ENCODE measurements around the gene NCMAP.
"Not testable (repeated sequence)": the region's sequence is repeated elsewhere in the genome, so short reads cannot be mapped to it uniquely, and the experiment has no call there.

NCMAP gene, protein sequence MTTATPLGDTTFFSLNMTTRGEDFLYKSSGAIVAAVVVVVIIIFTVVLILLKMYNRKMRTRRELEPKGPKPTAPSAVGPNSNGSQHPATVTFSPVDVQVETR

DNA sequence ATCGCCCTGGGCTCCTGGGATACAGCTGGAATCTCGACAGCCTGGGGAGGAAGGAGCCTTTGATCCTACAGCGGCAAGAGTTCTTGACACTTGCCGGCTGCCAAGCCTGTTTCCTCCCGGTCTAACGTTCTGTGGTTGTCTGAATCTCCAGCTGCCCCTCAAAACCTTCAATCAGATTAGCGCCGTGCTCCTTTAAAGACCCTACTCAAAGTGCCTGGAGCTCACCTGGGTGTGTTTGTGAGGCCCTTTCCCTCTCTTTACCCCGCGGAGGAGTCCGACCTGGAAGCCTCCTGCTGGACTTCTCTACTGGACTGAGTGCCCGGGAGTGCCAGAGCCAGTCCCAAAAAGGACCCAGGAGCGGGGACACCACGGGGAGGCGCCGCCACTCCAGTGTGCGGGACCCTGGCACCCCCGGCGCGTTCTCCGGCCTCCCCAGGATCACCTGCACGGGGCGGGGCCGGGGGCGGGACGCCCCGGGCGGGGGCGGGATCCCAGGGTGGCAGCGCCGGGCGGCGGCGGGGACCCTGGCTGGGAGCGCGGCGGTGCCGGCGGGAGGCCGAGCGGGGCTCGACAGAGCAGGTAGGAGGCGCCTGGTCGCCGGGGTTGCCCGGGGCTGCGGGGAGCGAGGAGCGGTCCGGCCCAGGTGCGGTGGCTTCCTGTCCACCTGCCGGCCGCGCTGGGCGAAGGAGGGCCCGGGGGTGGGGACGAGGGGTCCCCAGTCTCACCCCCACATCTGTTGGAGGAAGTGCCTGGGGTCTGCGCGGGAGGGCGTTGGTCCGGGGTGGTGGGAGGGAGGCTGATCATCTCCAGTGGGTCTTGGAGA lies at the start of gene NCMAP:
TSS of gene NCMAP (plus strand) at position 497 of the 823 bp plus-strand sequence. CDS start 39,344 bp downstream, outside the sequence.
- no peak within 1 kb of the TSS for H3K27ac ChIP-seq (ENCODE audit: low read depth, low read length)

DNA sequence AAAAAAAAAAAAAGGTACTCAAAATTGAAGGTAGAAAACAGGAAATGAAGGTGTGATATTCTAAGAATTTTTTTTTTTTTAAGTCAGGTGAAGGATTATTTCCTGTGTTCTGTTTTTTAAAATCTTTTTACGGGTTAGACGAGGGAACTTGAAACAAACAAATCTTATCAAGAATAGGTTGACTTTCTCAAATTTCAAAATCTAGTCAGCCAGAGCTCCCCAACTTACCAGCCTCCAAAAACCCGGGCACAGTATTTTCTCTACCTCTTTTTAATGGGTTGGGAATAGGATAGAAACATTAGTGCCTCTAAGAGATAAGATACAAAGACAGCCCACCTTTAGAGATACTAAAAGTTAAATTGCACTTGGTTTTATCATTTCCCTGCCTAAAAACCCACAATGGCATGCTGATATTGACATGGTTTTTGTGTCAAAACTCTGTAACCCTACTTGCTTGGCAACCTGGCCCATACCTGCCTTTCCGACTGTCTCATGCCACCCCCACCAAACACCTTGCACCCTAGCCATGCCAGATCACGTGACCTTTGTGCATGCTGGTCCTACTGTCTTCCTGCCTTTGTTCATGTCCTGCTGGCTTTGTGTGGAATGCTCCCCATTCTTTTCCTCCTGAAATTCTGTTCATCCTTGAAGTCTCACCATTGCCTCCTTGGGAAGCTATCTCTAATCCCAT lies 49.1 kb upstream of the NCMAP start:
- H3K27me3 ChIP-seq (ENCODE audit: control insufficient read depth, insufficient read depth, low read length): no peaks in the 10 kb centered on the region
- H3K9ac ChIP-seq (ENCODE audit: low read length): no peak overlapping the region
- H3K36me3 ChIP-seq (ENCODE audit: control insufficient read depth, insufficient read depth, low read length): no peaks in the 10 kb centered on the region
- H3K4me3 ChIP-seq (ENCODE audit: low read length): no peak overlapping the region
- H3K4me1 ChIP-seq (ENCODE audit: control insufficient read depth, insufficient read depth, low read length): no peaks in the 10 kb centered on the region
- H3K27ac ChIP-seq (ENCODE audit: low read depth, low read length): no peak overlapping the region

More for the DNA sequence above, at the start of gene NCMAP:
- H3K36me3 ChIP-seq (ENCODE audit: control insufficient read depth, insufficient read depth, low read length): no peaks in the 10 kb centered on the region
- H3K4me1 ChIP-seq (ENCODE audit: control insufficient read depth, insufficient read depth, low read length): no peaks in the 10 kb centered on the region
- peaks cover 7% of the 10 kb centered on the region for H3K27me3 ChIP-seq (ENCODE audit: control insufficient read depth, insufficient read depth, low read length)
- H3K9ac ChIP-seq (ENCODE audit: low read length): no peak within 1 kb of the TSS
- peak within 1 kb of the TSS; percentile 38 for H3K4me3 ChIP-seq (ENCODE audit: low read length)

DNA sequence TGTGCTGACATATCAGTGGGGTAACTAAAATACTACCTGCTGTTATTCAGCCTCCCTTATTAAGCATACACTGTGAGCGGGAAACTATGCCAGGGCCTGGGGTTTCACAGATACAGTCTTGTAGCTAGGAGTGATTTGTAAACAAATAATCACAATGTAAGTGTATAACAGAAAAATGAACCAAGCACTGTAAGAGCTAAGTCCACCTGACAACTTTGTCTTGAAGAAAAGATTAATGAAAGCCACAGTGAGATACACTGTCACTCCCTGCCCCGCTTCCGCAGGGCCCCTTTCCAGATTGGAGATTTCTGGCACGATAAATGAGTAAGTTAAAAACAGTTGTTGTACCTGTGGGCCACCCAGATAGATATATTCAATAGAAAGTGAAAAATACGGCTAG lies 48.5 kb upstream of the NCMAP start:
- no peak overlapping the region for H3K27ac ChIP-seq (ENCODE audit: low read depth, low read length)
- H3K4me3 ChIP-seq (ENCODE audit: low read length): no peak overlapping the region
- no peaks in the 10 kb centered on the region for H3K27me3 ChIP-seq (ENCODE audit: control insufficient read depth, insufficient read depth, low read length)
- H3K9ac ChIP-seq (ENCODE audit: low read length): no peak overlapping the region
- H3K4me1 ChIP-seq (ENCODE audit: control insufficient read depth, insufficient read depth, low read length): no peaks in the 10 kb centered on the region
- no peaks in the 10 kb centered on the region for H3K36me3 ChIP-seq (ENCODE audit: control insufficient read depth, insufficient read depth, low read length)

DNA sequence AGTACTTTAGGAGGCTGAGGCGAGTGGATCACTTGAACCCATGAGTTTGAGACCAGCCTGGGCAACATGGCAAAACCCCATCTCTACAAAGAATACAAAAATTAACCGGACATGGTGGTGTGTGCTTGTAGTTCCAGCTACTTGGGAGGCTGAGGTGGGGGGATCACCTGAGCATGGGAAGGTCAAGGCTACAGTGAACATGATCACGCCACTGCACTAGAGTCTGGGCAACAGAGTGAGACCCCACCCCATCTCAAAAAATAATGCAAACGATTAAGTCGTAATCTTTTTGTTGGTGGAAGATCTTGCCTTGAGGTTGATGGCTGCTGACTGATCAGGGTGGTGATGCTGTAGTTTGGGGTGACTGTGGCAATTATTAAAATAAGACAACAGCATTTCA lies 47.0 kb upstream of the NCMAP start:
- H3K4me3 ChIP-seq (ENCODE audit: low read length): no peak overlapping the region
- no peak overlapping the region for H3K27ac ChIP-seq (ENCODE audit: low read depth, low read length)
- no peaks in the 10 kb centered on the region for H3K27me3 ChIP-seq (ENCODE audit: control insufficient read depth, insufficient read depth, low read length)
- no peaks in the 10 kb centered on the region for H3K4me1 ChIP-seq (ENCODE audit: control insufficient read depth, insufficient read depth, low read length)
- no peaks in the 10 kb centered on the region for H3K36me3 ChIP-seq (ENCODE audit: control insufficient read depth, insufficient read depth, low read length)
- no peak overlapping the region for H3K9ac ChIP-seq (ENCODE audit: low read length)

DNA sequence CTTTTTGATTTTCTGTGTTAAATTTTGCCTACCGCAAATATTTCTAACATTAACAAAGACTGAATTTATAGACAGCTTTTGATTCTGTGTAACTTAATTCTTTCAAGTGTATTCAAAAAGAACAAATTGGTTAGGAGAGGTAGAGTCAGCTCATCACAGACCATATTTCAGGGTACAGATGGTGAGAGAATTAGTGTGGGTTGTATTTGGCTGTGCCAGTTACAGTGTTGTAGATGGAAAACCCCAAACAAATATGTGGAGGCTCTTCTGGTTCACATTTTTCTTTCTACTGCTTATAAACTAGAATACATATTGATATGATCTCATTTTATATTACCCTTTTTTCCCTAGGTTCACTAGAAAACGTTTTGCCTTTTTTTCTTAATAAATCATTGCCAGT lies 42.2 kb upstream of the NCMAP start:
- H3K4me3 ChIP-seq (ENCODE audit: low read length): no peak overlapping the region
- H3K36me3 ChIP-seq (ENCODE audit: control insufficient read depth, insufficient read depth, low read length): no peaks in the 10 kb centered on the region
- no peaks in the 10 kb centered on the region for H3K27me3 ChIP-seq (ENCODE audit: control insufficient read depth, insufficient read depth, low read length)
- H3K4me1 ChIP-seq (ENCODE audit: control insufficient read depth, insufficient read depth, low read length): no peaks in the 10 kb centered on the region
- no peak overlapping the region for H3K27ac ChIP-seq (ENCODE audit: low read depth, low read length)
- H3K9ac ChIP-seq (ENCODE audit: low read length): no peak overlapping the region

DNA sequence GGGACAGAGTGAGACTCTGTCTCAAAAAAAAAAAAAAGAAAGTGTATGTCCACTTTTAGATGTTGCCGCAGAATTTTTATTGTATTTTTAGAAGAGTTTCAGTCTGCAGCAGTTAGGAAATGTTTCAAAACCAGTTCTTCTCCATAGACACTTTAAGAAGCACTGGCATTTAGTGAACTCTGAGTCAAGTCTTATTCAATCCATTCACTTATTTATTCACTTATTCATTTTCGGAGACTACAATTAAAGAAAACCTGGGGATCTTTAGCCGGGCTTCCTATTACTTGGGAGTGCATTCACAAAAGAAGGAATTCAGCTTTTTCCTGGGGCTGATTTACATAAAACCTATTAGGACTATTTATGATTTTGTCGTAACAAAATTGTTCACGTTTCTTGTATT lies 40.9 kb upstream of the NCMAP start:
- no peak overlapping the region for H3K9ac ChIP-seq (ENCODE audit: low read length)
- H3K27ac ChIP-seq (ENCODE audit: low read depth, low read length): no peak overlapping the region
- no peaks in the 10 kb centered on the region for H3K36me3 ChIP-seq (ENCODE audit: control insufficient read depth, insufficient read depth, low read length)
- H3K4me1 ChIP-seq (ENCODE audit: control insufficient read depth, insufficient read depth, low read length): no peaks in the 10 kb centered on the region
- no peaks in the 10 kb centered on the region for H3K27me3 ChIP-seq (ENCODE audit: control insufficient read depth, insufficient read depth, low read length)
- H3K4me3 ChIP-seq (ENCODE audit: low read length): no peak overlapping the region

DNA sequence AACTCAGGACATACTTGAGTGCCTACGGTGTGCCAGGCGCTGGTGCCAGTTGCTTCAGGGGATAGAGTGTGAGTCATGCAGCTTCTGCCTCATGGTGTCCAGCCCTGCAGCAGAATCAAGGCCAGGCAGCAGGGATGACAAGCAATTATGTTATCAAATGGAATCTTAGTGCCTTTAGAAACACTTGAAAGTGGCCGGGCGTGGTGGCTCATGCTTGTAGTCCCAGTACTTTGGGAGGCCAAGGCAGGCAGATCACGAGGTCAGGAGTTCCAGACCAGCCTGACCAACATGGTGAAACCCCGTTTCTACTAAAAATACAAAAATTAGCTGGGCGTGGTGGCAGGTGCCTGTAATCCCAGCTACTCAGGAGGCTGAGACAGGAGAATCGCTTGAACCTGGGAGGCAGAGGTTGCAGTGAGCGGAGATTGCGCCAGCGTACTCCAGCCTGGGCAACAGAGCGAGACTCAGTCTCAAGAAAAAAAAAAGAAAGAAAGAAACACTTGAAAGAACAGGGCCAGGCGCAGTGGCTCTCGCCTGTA lies 40.1 kb upstream of the NCMAP start:
- not testable (repeated sequence) for H3K9ac ChIP-seq (ENCODE audit: low read length); H3K4me3 ChIP-seq (ENCODE audit: low read length); H3K36me3 ChIP-seq (ENCODE audit: control insufficient read depth, insufficient read depth, low read length); H3K4me1 ChIP-seq (ENCODE audit: control insufficient read depth, insufficient read depth, low read length); H3K27me3 ChIP-seq (ENCODE audit: control insufficient read depth, insufficient read depth, low read length); H3K27ac ChIP-seq (ENCODE audit: low read depth, low read length)

DNA sequence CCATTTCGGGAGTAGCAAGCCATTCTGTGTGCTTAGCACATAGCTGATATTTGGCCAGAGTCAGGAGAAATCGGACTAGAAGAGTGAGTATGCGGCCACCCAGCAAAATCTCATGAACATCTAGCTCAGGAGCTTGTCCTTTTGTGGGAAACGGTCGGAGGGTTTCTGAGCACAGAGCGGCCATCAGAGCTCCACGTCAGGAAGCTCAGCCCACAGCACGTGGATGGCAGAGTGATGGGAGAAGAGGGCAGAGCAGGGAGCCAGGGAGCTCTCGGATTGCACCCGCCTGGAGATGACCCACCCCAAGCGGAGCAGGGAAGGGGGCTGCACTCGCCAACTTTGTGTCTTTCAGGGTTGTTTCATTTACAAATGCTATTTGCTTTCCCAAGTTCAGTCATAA lies 39.4 kb upstream of the NCMAP start:
- H3K4me3 ChIP-seq (ENCODE audit: low read length): no peak overlapping the region
- no peaks in the 10 kb centered on the region for H3K27me3 ChIP-seq (ENCODE audit: control insufficient read depth, insufficient read depth, low read length)
- no peak overlapping the region for H3K9ac ChIP-seq (ENCODE audit: low read length)
- no peaks in the 10 kb centered on the region for H3K36me3 ChIP-seq (ENCODE audit: control insufficient read depth, insufficient read depth, low read length)
- no peak overlapping the region for H3K27ac ChIP-seq (ENCODE audit: low read depth, low read length)
- H3K4me1 ChIP-seq (ENCODE audit: control insufficient read depth, insufficient read depth, low read length): no peaks in the 10 kb centered on the region

DNA sequence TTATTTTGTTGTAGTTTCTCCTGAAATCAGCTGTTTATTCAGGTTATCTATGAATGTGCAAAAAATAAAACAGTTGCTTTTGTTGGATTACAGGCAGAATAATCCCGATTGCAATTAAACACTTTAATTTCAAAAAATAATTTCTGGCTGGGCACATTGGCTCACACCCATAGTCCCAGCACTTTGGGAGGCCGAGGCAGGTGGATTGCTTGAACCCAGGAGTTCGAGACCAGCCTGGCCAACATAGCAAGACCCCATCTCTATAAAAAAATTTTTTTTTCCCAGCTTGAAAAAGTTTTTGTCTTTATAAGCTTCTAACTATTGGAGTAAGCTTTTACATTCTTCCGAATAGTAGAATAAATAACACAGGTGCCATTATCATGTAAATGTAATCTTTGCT lies 38.0 kb upstream of the NCMAP start:
- Histone ChIP-seq H3K4me3 (ENCODE audit: low read length) (no peak overlapping the region), H3K36me3 (ENCODE audit: control insufficient read depth, insufficient read depth, low read length) (no peaks in the 10 kb centered on the region), H3K27me3 (ENCODE audit: control insufficient read depth, insufficient read depth, low read length) (no peaks in the 10 kb centered on the region)

DNA sequence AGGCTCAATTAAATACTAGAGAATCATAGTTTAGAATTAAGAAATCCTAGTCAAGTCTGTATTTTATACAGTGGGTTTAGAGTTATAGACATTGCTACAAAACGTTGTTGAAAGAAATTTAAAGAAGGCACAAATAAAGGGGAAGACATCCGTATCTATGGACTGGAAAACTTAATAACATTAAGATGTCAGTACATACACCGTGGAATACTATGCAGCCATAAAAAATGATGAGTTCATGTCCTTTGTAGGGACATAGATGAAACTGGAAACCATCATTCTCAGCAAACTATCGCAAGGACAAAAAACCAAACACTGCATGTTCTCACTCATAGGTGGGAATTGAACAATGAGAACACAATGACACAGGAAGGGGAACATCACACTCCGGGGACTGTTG lies 35.6 kb upstream of the NCMAP start:
- H3K27ac ChIP-seq (ENCODE audit: low read depth, low read length); H3K9ac ChIP-seq (ENCODE audit: low read length); H3K4me3 ChIP-seq (ENCODE audit: low read length); H3K36me3 ChIP-seq (ENCODE audit: control insufficient read depth, insufficient read depth, low read length); H3K4me1 ChIP-seq (ENCODE audit: control insufficient read depth, insufficient read depth, low read length); H3K27me3 ChIP-seq (ENCODE audit: control insufficient read depth, insufficient read depth, low read length): not testable (repeated sequence)

More for the DNA sequence above, 38.0 kb upstream of the NCMAP start:
- H3K4me1 ChIP-seq (ENCODE audit: control insufficient read depth, insufficient read depth, low read length): no peaks in the 10 kb centered on the region
- no peak overlapping the region for H3K27ac ChIP-seq (ENCODE audit: low read depth, low read length)
- no peak overlapping the region for H3K9ac ChIP-seq (ENCODE audit: low read length)

DNA sequence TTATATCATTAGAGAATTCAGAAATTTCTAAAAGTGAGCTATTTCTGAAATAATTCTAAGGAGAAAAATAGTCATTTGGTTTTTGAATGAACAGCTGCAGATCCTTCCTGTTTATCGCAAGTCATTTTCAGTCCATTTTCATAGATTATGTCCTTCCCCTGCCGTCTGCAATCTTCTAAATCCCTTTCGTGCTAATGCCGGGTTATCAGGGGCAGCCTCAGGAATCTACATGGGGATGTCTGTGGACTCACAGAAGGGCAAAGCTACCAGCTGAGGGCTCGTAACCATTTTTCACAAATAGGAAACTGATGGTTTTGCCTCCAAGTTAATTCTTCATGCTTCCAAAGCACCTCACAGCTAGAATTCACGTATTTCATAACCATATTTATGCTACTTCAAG lies 30.3 kb upstream of the NCMAP start:
- Histone ChIP-seq H3K4me3 (ENCODE audit: low read length) (no peak overlapping the region), H3K4me1 (ENCODE audit: control insufficient read depth, insufficient read depth, low read length) (no peaks in the 10 kb centered on the region), H3K36me3 (ENCODE audit: control insufficient read depth, insufficient read depth, low read length) (no peaks in the 10 kb centered on the region), H3K9ac (ENCODE audit: low read length) (no peak overlapping the region), H3K27ac (ENCODE audit: low read depth, low read length) (no peak overlapping the region), H3K27me3 (ENCODE audit: control insufficient read depth, insufficient read depth, low read length) (no peaks in the 10 kb centered on the region)

DNA sequence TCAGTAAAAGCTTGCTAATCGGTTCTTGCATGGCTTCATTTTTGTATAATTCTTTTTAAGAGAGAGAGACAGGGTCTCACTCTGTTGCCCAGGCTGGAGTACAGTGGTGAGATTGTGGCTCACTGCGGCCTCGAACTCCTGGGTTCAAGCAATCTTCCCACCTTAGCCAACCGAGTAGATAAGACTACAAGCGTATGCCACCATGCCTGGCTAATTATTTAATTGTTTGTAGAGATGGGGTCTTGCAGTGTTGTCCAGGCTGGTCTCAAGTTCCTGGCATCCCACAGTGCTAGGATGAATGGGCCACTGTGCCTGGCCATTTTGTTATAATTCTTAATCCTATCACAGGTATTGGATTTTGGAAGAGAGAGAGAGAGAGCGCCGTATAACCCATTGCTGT lies 29.8 kb upstream of the NCMAP start:
- Histone ChIP-seq H3K27me3 (ENCODE audit: control insufficient read depth, insufficient read depth, low read length) (no peaks in the 10 kb centered on the region), H3K4me3 (ENCODE audit: low read length) (no peak overlapping the region), H3K9ac (ENCODE audit: low read length) (no peak overlapping the region), H3K36me3 (ENCODE audit: control insufficient read depth, insufficient read depth, low read length) (no peaks in the 10 kb centered on the region), H3K27ac (ENCODE audit: low read depth, low read length) (no peak overlapping the region), H3K4me1 (ENCODE audit: control insufficient read depth, insufficient read depth, low read length) (no peaks in the 10 kb centered on the region)

Measured in rectal smooth muscle tissue (tissue), 1 donor.